ENCODE measurements around the gene PLCB1. TPM values are rescaled to one million over a fixed set of nuclear protein-coding genes. Genes with fewer than 3 reads are reported as not detected.

Gene PLCB1
- total RNA-seq, 1 donor from 2014 or later: 37.4 TPM

DNA sequence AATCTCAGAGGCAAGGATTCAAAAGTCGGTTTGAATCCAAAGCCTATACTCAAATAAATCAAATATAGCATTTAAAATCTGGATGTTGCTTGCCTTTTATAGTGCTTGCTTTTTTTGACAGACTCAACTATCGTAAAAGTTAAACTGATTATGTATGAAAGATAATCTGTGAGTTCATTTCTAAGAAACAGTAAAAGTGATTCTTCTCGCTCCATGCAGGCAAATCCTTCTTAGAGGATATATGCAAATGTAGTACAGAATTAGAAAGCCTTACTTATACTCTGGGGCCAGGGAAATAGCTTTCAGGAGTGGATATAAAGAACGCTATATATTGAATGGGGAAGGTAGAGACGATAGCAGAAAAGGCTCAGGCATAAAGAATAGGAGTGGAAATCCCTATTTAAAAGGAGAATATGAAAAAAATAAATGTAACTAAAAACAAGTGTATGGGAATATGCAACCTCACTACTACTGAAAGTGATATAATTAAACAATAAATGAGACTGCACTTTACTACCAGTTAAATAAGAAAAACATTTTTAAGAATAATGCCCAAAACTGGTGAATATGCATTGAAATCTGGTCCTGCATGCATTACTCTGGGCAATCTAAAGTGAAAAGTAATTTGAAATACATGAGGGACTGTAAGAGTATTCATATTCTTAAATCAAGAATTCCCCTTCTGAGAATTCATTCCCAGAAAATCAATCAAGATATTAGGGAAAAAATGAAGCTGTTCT is 575.1 kb downstream of the PLCB1 start:
- no peak for DNase-seq
- Mint-ChIP-seq H3K4me1 (ENCODE audit: low read depth, unreplicated experiment) (peaks cover 4% of the 10 kb centered on the region), H3K36me3 (ENCODE audit: unreplicated experiment) (no peaks in the 10 kb centered on the region), H3K27ac (ENCODE audit: unreplicated experiment) (no peak overlapping the region), H3K9me3 (ENCODE audit: unreplicated experiment) (peaks cover 2% of the 10 kb centered on the region), H3K4me3 (ENCODE audit: unreplicated experiment) (no peak overlapping the region), H3K27me3 (ENCODE audit: unreplicated experiment) (no peaks in the 10 kb centered on the region)
- TF ChIP-seq, protein P1, sequence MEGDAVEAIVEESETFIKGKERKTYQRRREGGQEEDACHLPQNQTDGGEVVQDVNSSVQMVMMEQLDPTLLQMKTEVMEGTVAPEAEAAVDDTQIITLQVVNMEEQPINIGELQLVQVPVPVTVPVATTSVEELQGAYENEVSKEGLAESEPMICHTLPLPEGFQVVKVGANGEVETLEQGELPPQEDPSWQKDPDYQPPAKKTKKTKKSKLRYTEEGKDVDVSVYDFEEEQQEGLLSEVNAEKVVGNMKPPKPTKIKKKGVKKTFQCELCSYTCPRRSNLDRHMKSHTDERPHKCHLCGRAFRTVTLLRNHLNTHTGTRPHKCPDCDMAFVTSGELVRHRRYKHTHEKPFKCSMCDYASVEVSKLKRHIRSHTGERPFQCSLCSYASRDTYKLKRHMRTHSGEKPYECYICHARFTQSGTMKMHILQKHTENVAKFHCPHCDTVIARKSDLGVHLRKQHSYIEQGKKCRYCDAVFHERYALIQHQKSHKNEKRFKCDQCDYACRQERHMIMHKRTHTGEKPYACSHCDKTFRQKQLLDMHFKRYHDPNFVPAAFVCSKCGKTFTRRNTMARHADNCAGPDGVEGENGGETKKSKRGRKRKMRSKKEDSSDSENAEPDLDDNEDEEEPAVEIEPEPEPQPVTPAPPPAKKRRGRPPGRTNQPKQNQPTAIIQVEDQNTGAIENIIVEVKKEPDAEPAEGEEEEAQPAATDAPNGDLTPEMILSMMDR (IDR thresholded peaks at IDR 0.05; ENCODE audit: partially characterized antibody, unreplicated experiment): no peak

DNA sequence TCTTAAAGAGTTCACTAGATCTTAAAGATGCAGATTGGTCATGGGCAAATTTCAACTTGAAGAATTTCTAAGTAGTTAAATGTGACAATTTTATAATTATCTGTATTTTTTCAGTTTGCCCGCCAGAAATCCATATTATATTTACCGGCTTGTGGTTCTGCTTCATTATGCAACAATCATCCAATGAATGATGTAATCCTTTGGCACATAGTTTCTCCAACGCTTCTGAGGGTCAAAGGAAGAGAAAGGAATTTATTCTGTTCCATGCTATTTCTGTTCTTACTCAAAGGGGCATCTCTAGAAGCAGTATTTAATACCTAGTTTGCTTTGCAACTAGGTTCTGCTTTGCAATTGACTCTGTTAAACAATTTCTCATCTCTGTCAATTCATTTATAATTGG is 577.6 kb downstream of the PLCB1 start:
- H3K27ac Mint-ChIP-seq (ENCODE audit: unreplicated experiment): no peak overlapping the region
- no peaks in the 10 kb centered on the region for H3K27me3 Mint-ChIP-seq (ENCODE audit: unreplicated experiment)
- no peaks in the 10 kb centered on the region for H3K36me3 Mint-ChIP-seq (ENCODE audit: unreplicated experiment)
- peaks cover 4% of the 10 kb centered on the region for H3K4me1 Mint-ChIP-seq (ENCODE audit: low read depth, unreplicated experiment)
- H3K9me3 Mint-ChIP-seq (ENCODE audit: unreplicated experiment): peaks cover 2% of the 10 kb centered on the region
- no peak overlapping the region for H3K4me3 Mint-ChIP-seq (ENCODE audit: unreplicated experiment)
- DNase-seq: no peak
- TF ChIP-seq, protein P1 (IDR thresholded peaks at IDR 0.05; ENCODE audit: partially characterized antibody, unreplicated experiment): no peak

GRCh38 chr20:8711501-8711900 is 579.4 kb downstream of the PLCB1 start:
- no peak for DNase-seq
- Mint-ChIP-seq H3K36me3 (ENCODE audit: unreplicated experiment) (no peaks in the 10 kb centered on the region), H3K4me3 (ENCODE audit: unreplicated experiment) (no peak overlapping the region), H3K27me3 (ENCODE audit: unreplicated experiment) (no peaks in the 10 kb centered on the region), H3K9me3 (ENCODE audit: unreplicated experiment) (peaks cover 2% of the 10 kb centered on the region), H3K27ac (ENCODE audit: unreplicated experiment) (no peak overlapping the region), H3K4me1 (ENCODE audit: low read depth, unreplicated experiment) (peaks cover 4% of the 10 kb centered on the region)
- TF ChIP-seq, protein P1 (IDR thresholded peaks at IDR 0.05; ENCODE audit: partially characterized antibody, unreplicated experiment): no peak

GRCh38 chr20:8714206-8714605 is 582.1 kb downstream of the PLCB1 start:
- Mint-ChIP-seq H3K4me3 (ENCODE audit: unreplicated experiment) (no peak overlapping the region), H3K27me3 (ENCODE audit: unreplicated experiment) (no peaks in the 10 kb centered on the region), H3K9me3 (ENCODE audit: unreplicated experiment) (peaks cover 2% of the 10 kb centered on the region), H3K36me3 (ENCODE audit: unreplicated experiment) (no peaks in the 10 kb centered on the region), H3K27ac (ENCODE audit: unreplicated experiment) (no peak overlapping the region), H3K4me1 (ENCODE audit: low read depth, unreplicated experiment) (peaks cover 4% of the 10 kb centered on the region)
- TF ChIP-seq, protein P1 (IDR thresholded peaks at IDR 0.05; ENCODE audit: partially characterized antibody, unreplicated experiment): no peak
- no peak for DNase-seq

DNA sequence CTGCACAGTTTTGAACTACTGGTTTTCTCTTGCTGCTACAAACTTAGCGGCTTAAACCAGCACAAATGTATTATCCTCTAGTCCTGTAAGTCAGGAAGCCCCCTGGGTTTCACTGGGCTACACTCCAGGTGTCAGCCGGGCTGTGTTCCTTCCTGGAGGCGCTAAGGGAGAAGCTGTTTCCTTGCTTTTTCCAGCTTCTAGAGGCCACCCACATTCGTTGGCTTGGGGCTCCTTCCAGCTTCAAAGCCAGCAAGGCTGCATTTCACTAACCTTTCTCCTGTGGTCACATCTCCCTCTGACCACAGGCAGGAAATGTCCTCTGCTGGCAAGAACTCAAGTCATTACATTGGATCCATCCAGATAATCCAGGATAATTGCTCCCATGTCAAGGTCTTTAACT is 586.2 kb downstream of the PLCB1 start:
- no peak for DNase-seq
- TF ChIP-seq, protein P1 (IDR thresholded peaks at IDR 0.05; ENCODE audit: partially characterized antibody, unreplicated experiment): no peak
- H3K9me3 Mint-ChIP-seq (ENCODE audit: unreplicated experiment): no peaks in the 10 kb centered on the region
- no peaks in the 10 kb centered on the region for H3K27me3 Mint-ChIP-seq (ENCODE audit: unreplicated experiment)
- H3K4me1 Mint-ChIP-seq (ENCODE audit: low read depth, unreplicated experiment): no peaks in the 10 kb centered on the region
- no peak overlapping the region for H3K4me3 Mint-ChIP-seq (ENCODE audit: unreplicated experiment)
- no peaks in the 10 kb centered on the region for H3K36me3 Mint-ChIP-seq (ENCODE audit: unreplicated experiment)
- no peak overlapping the region for H3K27ac Mint-ChIP-seq (ENCODE audit: unreplicated experiment)
